OCI-LY1 (cell line): ENCODE measurements around the gene CNEP1R1.

Experiments used
- H2AFZ ChIP-seq: fragments of 200-600 bp; sonication (generic), shearing (Covaris generic); 2 replicates; pipeline ENCODE4 v1.6.0; 2014; ENCODE audit warnings: antibody characterized with exemption, mild to moderate bottlenecking, low read length
- H3F3A ChIP-seq: fragments of 200-600 bp; sonication (generic), shearing (Covaris generic); 2 replicates; pipeline ENCODE4 v1.6.0; 2014; ENCODE audit warnings: mild to moderate bottlenecking, antibody characterized with exemption, low read length, moderate library complexity; ENCODE audit not compliant: insufficient read depth
- H3K27ac ChIP-seq: fragments of 200-600 bp; sonication (generic); 2 replicates; pipeline ENCODE4 v1.5.1; 2014; ENCODE audit warnings: low read length, mixed run types, mild to moderate bottlenecking, low read depth; ENCODE audit not compliant: poor library complexity, severe bottlenecking
- H3K27me3 ChIP-seq: fragments of 200-600 bp; sonication (generic); 2 replicates; pipeline ENCODE4 v1.6.0; 2014; ENCODE audit warnings: antibody characterized with exemption, mild to moderate bottlenecking, low read length, moderate library complexity; ENCODE audit not compliant: insufficient read depth
- H3K36me3 ChIP-seq: fragments of 200-600 bp; sonication (generic); 2 replicates; pipeline ENCODE4 v1.6.1; 2014; ENCODE audit warnings: mild to moderate bottlenecking, antibody characterized with exemption, low read length, moderate library complexity, mixed read lengths; ENCODE audit not compliant: insufficient read depth
- H3K4me1 ChIP-seq: fragments of 200-600 bp; sonication (generic); 2 replicates; pipeline ENCODE4 v1.5.1; 2014; ENCODE audit warnings: mild to moderate bottlenecking, low read length, moderate library complexity; ENCODE audit not compliant: insufficient read depth, severe bottlenecking
- H3K4me2 ChIP-seq: fragments of 200-600 bp; sonication (generic), shearing (Covaris generic); 2 replicates; pipeline ENCODE4 v1.6.1; 2014; ENCODE audit warnings: low read length
- H3K4me3 ChIP-seq: fragments of 200-600 bp; sonication (generic); 2 replicates; pipeline ENCODE4 v1.5.1; 2014; ENCODE audit warnings: low read length, low read depth, mild to moderate bottlenecking, mixed read lengths; ENCODE audit not compliant: poor library complexity, severe bottlenecking
- H3K79me2 ChIP-seq: fragments of 200-600 bp; shearing (Covaris generic); 2 replicates; pipeline ENCODE4 v1.6.1; 2016; ENCODE audit warnings: mixed run types, low read length, mixed read lengths; ENCODE audit not compliant: insufficient read depth
- H3K9ac ChIP-seq: fragments of 200-600 bp; sonication (generic), shearing (Covaris generic); 2 replicates; pipeline ENCODE4 v1.6.1; 2014; ENCODE audit warnings: mild to moderate bottlenecking, low read length, mixed read lengths
- H3K9me2 ChIP-seq: fragments of 200-600 bp; sonication (generic), shearing (Covaris generic); 2 replicates; pipeline ENCODE4 v1.6.1; 2014; ENCODE audit warnings: low read depth, mild to moderate bottlenecking, low read length, mixed read lengths
- H3K9me3 ChIP-seq: fragments of 200-600 bp; shearing (Covaris generic); 2 replicates; pipeline ENCODE4 v1.6.1; 2014; ENCODE audit warnings: low read length, mixed read lengths
- H4K20me1 ChIP-seq: fragments of 200-600 bp; sonication (generic), shearing (Covaris generic); 2 replicates; pipeline ENCODE4 v1.6.0; 2016; ENCODE audit warnings: mild to moderate bottlenecking, low read length; ENCODE audit not compliant: insufficient read depth
- CTCF ChIP-seq: fragments of 200-600 bp; sonication (generic), shearing (Covaris generic); IDR thresholded peaks from 2 replicates; pipeline ENCODE4 v1.5.1; 2017; ENCODE audit warnings: mild to moderate bottlenecking, antibody characterized with exemption, low read length, moderate library complexity, mixed read lengths
- EZH2 ChIP-seq: fragments of 200-600 bp; sonication (generic), shearing (Covaris generic); IDR thresholded peaks from 2 replicates; pipeline ENCODE4 v1.8.0; 2017; ENCODE audit warnings: borderline replicate concordance, mixed run types, mild to moderate bottlenecking, antibody characterized with exemption, low read length, moderate library complexity, mixed read lengths

The CNEP1R1 gene

DNA sequence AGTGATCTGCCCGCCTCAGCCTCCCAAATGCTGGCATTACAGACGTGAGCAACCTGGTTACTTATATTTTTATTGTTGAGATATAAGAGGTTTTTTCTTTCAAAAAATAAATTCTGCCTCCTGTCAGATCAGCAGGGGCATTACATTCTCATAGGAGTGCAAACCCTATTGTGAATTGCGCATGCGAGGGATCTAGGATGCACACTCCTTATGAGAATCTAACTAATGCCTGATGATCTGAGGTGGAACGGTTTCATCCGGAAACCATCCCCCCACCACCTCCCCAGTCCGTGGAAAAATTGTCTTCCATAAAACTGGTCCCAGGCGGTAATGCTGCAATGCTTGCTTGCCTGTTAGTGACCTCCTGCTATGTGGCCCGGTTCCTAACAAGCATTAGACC lies 7.5 kb upstream of the CNEP1R1 start:
- Histone ChIP-seq H3K27me3 (no peaks in the 10 kb centered on the region), H3K27ac (no peak overlapping the region), H3K4me2 (no peak overlapping the region), H2AFZ (no peak overlapping the region), H3K4me1 (no peaks in the 10 kb centered on the region), H3F3A (no peaks in the 10 kb centered on the region), H4K20me1 (no peaks in the 10 kb centered on the region), H3K4me3 (no peak overlapping the region), H3K79me2 (no peaks in the 10 kb centered on the region), H3K9me2 (no peaks in the 10 kb centered on the region), H3K9me3 (no peaks in the 10 kb centered on the region), H3K36me3 (no peaks in the 10 kb centered on the region), H3K9ac (no peak overlapping the region)
- no peak for TF ChIP-seq CTCF
- TF ChIP-seq EZH2 = no peak

DNA sequence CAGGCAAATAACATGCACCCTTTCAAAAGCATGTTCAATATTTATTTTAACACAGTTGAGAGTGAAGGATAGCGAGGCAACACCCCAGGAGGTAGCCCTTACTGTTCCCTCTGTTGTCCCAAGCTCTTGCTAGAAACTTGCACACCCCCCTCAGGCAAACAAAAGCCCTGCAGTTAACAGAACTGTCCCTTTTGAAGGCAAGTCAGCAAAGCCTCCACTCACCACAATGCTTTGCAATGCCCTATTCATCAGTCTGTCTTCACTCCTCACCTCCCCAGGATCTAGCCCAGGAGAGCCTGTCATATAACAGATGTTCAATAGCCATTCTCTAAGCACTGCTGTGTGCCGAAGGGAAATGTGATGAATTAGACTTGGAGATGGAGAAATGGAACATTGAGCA lies 3.5 kb upstream of the CNEP1R1 start:
- TF ChIP-seq CTCF (no peak; the same call in 1 of the 2 replicates), EZH2 (no peak)
- Histone ChIP-seq H4K20me1 (no peaks in the 10 kb centered on the region), H3K9me3 (no peaks in the 10 kb centered on the region), H3K79me2 (peaks cover 9% of the 10 kb centered on the region; the same call in 1 of the 2 replicates), H3K4me2 (no peak overlapping the region), H3F3A (no peaks in the 10 kb centered on the region), H3K27me3 (no peaks in the 10 kb centered on the region), H3K9ac (no peak overlapping the region), H3K4me1 (peaks cover 14% of the 10 kb centered on the region), H3K9me2 (no peaks in the 10 kb centered on the region), H3K36me3 (no peaks in the 10 kb centered on the region), H3K27ac (no peak overlapping the region), H3K4me3 (no peak overlapping the region), H2AFZ (no peak overlapping the region)

GRCh38 chr16:50023641-50024040 lies 1.4 kb upstream of the CNEP1R1 start:
- Histone ChIP-seq H3F3A (no peaks in the 10 kb centered on the region), H3K27ac (no peak overlapping the region), H3K9ac (no peak overlapping the region), H3K4me1 (peaks cover 15% of the 10 kb centered on the region), H4K20me1 (no peaks in the 10 kb centered on the region), H3K4me2 (no peak overlapping the region), H3K79me2 (peaks cover 10% of the 10 kb centered on the region; the same call in 1 of the 2 replicates), H3K9me3 (no peaks in the 10 kb centered on the region), H3K27me3 (no peaks in the 10 kb centered on the region), H3K4me3 (no peak overlapping the region), H3K36me3 (no peaks in the 10 kb centered on the region), H2AFZ (no peak overlapping the region), H3K9me2 (no peaks in the 10 kb centered on the region)
- TF ChIP-seq EZH2 (no peak), CTCF (no peak)
